MM.1S (cell line): Measurements from ENCODE around the gene SQOR.

Experiments
- DNase-seq: peaks from one replicate; pipeline ENCODE4 v3.0.0-alpha.2; 2015
- H2AFZ ChIP-seq: fragments of 300-600 bp; sonication (generic); 2 replicates; pipeline ENCODE4 v1.6.0; 2016; ENCODE audit warnings: antibody characterized with exemption, low read length
- H3F3A ChIP-seq: fragments of 300-600 bp; sonication (generic); 2 replicates; pipeline ENCODE4 v1.6.1; 2016; ENCODE audit warnings: mild to moderate bottlenecking, antibody characterized with exemption, low read length, moderate library complexity, mixed read lengths; ENCODE audit not compliant: insufficient read depth
- H3K27ac ChIP-seq: fragments of 300-600 bp; sonication (generic); 2 replicates; pipeline ENCODE4 v1.5.1; 2016; ENCODE audit warnings: mild to moderate bottlenecking, low read length
- H3K27me3 ChIP-seq: fragments of 300-600 bp; sonication (generic); replicated peaks from 2 replicates; pipeline ENCODE4 v1.6.0; 2016; ENCODE audit warnings: low read length; ENCODE audit not compliant: insufficient read depth
- H3K36me3 ChIP-seq: fragments of 300-600 bp; sonication (generic); replicated peaks from 2 replicates; pipeline ENCODE4 v1.6.1; 2016; ENCODE audit warnings: mild to moderate bottlenecking, low read length, mixed read lengths; ENCODE audit not compliant: insufficient read depth
- H3K4me1 ChIP-seq: fragments of 300-600 bp; sonication (generic); 2 replicates; pipeline ENCODE4 v1.6.1; 2016; ENCODE audit warnings: low read length, mixed read lengths
- H3K4me2 ChIP-seq: fragments of 300-600 bp; sonication (generic); 2 replicates; pipeline ENCODE4 v1.6.0; 2016; ENCODE audit warnings: low read depth, low read length
- H3K4me3 ChIP-seq: fragments of 300-600 bp; sonication (generic); 2 replicates; pipeline ENCODE4 v1.5.1; 2016; ENCODE audit warnings: low read length, mixed read lengths
- H3K79me2 ChIP-seq: fragments of 300-600 bp; sonication (generic); 2 replicates; pipeline ENCODE4 v1.6.1; 2016; ENCODE audit warnings: mixed run types, low read length, mixed read lengths
- H3K9ac ChIP-seq: fragments of 300-600 bp; sonication (generic); 2 replicates; pipeline ENCODE4 v1.6.1; 2016; ENCODE audit warnings: low read length, mixed read lengths
- H3K9me2 ChIP-seq: fragments of 300-600 bp; sonication (generic); replicated peaks from 2 replicates; pipeline ENCODE4 v1.6.1; 2016; ENCODE audit warnings: mild to moderate bottlenecking, low read length, mixed read lengths; ENCODE audit not compliant: insufficient read depth
- H3K9me3 ChIP-seq: fragments of 300-600 bp; sonication (generic); replicated peaks from 2 replicates; pipeline ENCODE4 v1.6.1; 2016; ENCODE audit warnings: mild to moderate bottlenecking, low read length, mixed read lengths; ENCODE audit not compliant: insufficient read depth
- H4K20me1 ChIP-seq: fragments of 300-600 bp; sonication (generic); 2 replicates; pipeline ENCODE4 v1.6.1; 2016; ENCODE audit warnings: mild to moderate bottlenecking, low read length, moderate library complexity, mixed read lengths; ENCODE audit not compliant: insufficient read depth
- EZH2 ChIP-seq: fragments of 300-600 bp; sonication (generic); optimal IDR thresholded peaks from 2 replicates; pipeline ENCODE3; 2017; ENCODE audit warnings: low read depth, mild to moderate bottlenecking, antibody characterized with exemption, low read length, mixed read lengths
- EZH2phosphoT487 ChIP-seq: fragments of 300-600 bp; sonication (generic); IDR thresholded peaks from 2 replicates; pipeline ENCODE4 v1.6.1; 2018; ENCODE audit warnings: antibody characterized with exemption, low read length
- TF ChIP-seq, protein P1 (sequence below): fragments of 300-600 bp; sonication (generic); IDR thresholded peaks from 2 replicates; pipeline ENCODE4 v1.5.1; 2016; ENCODE audit warnings: antibody characterized with exemption, low read length, mixed read lengths

Gene SQOR

DNA sequence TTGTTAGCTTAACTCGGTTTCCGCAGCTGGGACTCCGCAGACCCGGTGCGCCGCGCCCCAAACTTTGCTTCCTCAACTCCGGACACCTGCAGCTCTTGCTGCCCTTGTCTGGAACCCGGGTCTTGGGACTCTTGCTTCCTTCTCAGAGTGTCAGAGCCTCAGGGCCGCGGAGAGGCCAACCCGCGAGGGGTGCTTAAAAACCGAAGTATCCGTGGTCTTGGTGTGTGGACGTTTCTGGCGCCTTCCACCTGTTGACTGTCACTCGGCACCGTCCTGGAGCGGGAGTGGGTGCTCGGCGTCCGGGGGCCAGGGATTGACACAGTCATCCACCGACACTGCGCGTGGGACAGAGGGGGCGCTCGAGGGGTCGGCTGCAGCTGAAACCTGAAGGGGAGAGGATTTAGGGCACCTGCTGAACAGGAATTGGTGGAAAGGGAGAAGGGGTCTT is 386 bp downstream of the SQOR start:
- peak overlapping the region; percentile 80 for H3K4me3 ChIP-seq
- H2AFZ ChIP-seq: peak overlapping the region; percentile 79
- TF ChIP-seq, protein P1, sequence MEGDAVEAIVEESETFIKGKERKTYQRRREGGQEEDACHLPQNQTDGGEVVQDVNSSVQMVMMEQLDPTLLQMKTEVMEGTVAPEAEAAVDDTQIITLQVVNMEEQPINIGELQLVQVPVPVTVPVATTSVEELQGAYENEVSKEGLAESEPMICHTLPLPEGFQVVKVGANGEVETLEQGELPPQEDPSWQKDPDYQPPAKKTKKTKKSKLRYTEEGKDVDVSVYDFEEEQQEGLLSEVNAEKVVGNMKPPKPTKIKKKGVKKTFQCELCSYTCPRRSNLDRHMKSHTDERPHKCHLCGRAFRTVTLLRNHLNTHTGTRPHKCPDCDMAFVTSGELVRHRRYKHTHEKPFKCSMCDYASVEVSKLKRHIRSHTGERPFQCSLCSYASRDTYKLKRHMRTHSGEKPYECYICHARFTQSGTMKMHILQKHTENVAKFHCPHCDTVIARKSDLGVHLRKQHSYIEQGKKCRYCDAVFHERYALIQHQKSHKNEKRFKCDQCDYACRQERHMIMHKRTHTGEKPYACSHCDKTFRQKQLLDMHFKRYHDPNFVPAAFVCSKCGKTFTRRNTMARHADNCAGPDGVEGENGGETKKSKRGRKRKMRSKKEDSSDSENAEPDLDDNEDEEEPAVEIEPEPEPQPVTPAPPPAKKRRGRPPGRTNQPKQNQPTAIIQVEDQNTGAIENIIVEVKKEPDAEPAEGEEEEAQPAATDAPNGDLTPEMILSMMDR: peak; percentile 71
- no peak for TF ChIP-seq EZH2
- peak overlapping the region; percentile 87 for H3K27ac ChIP-seq
- peak overlapping the region; percentile 86 for H3K4me2 ChIP-seq
- H3K27me3 ChIP-seq: no peaks in the 10 kb centered on the region
- H3K9me3 ChIP-seq: no peaks in the 10 kb centered on the region
- peaks cover 41% of the 10 kb centered on the region for H3F3A ChIP-seq
- H3K4me1 ChIP-seq: peaks cover 32% of the 10 kb centered on the region
- no peaks in the 10 kb centered on the region for H3K9me2 ChIP-seq
- H4K20me1 ChIP-seq: no peaks in the 10 kb centered on the region
- H3K9ac ChIP-seq: peak overlapping the region; percentile 86
- H3K36me3 ChIP-seq: no peaks in the 10 kb centered on the region
- DNase-seq: peak; percentile 81
- H3K79me2 ChIP-seq: peaks cover 40% of the 10 kb centered on the region

DNA sequence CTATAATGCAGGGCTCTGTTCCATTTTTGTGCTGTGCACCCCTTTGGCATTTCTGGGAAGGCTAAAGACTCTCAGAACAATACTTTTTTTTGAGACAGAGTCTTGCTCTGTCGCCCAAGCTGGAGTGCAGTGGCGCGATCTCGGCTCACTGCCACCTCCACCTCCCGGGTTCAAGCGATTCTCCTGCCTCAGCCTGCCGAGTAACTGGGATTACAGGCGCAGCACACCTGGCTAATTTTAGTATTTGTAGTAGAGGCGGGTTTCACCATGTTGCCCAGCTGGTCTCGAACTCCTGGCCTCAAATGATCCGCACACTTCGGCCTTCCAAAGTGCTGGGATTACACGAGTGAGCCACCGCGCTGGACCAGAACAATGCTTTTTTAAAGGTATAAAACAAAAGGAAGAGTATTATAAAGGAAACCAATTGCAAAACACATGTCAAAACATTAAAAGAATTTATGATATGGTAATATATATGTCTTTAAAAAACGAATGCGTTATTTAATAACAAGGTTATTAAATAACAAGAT is 999 bp downstream of the SQOR start:
- H3K9ac ChIP-seq: peak overlapping the region; percentile 86
- peak overlapping the region; percentile 79 for H2AFZ ChIP-seq

DNA sequence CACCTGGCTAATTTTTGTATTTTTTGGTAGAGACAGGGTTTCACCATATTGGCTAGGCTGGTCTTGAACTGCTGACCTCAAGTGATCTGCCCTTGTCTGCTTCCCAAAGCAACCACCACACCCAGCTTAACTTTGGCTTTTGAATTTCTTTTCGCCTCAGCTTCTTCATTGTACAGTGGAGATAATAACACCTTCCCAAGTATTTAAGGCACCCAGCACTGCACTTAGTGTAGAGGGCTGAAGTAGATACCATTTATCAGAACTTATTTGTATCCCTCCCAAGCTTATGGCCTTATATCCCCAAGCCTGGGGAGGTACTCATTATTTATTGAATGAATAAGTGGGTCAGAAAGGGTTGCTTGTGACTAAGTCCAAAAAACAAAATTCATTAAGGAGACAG is 2.3 kb downstream of the SQOR start:
- peak overlapping the region; percentile 32; the same call in 1 of the 2 replicates for H3K9ac ChIP-seq
- H2AFZ ChIP-seq: no peak overlapping the region
- peak overlapping the region; percentile 88 for H3K4me2 ChIP-seq
- peaks cover 19% of the 10 kb centered on the region for H3K4me1 ChIP-seq
- peak overlapping the region; percentile 56; the same call in 1 of the 2 replicates for H3K4me3 ChIP-seq
- H3K9me2 ChIP-seq: no peaks in the 10 kb centered on the region
- no peaks in the 10 kb centered on the region for H4K20me1 ChIP-seq
- TF ChIP-seq, protein P1: no peak
- TF ChIP-seq EZH2phosphoT487 (no peak), EZH2 (no peak)
- peaks cover 41% of the 10 kb centered on the region for H3F3A ChIP-seq
- H3K27me3 ChIP-seq: no peaks in the 10 kb centered on the region
- H3K79me2 ChIP-seq: peaks cover 59% of the 10 kb centered on the region
- DNase-seq: peak; percentile 14
- no peaks in the 10 kb centered on the region for H3K36me3 ChIP-seq
- H3K27ac ChIP-seq: peak overlapping the region; percentile 84
- H3K9me3 ChIP-seq: no peaks in the 10 kb centered on the region

More for the DNA sequence above, 999 bp downstream of the SQOR start:
- Histone ChIP-seq H3K36me3 (no peaks in the 10 kb centered on the region), H3K27ac (peak overlapping the region; percentile 87; the same call in 1 of the 2 replicates), H3F3A (peaks cover 41% of the 10 kb centered on the region), H3K9me3 (no peaks in the 10 kb centered on the region), H3K4me3 (peak overlapping the region; percentile 80), H3K27me3 (no peaks in the 10 kb centered on the region), H4K20me1 (no peaks in the 10 kb centered on the region), H3K4me1 (peaks cover 28% of the 10 kb centered on the region), H3K9me2 (no peaks in the 10 kb centered on the region), H3K79me2 (peaks cover 46% of the 10 kb centered on the region), H3K4me2 (peak overlapping the region; percentile 86)
- TF ChIP-seq, protein P1: no peak
- TF ChIP-seq EZH2 (no peak), EZH2phosphoT487 (no peak)
- peak; percentile 9 for DNase-seq
